Ishikawa (cell line): Measurements from ENCODE around the gene ZDHHC7.

Experiments
- CEBPB ChIP-seq: IDR thresholded peaks from 2 replicates; pipeline ENCODE4 v1.6.1; 2012
- CREB1 ChIP-seq: IDR thresholded peaks from 2 replicates; pipeline ENCODE4 v1.6.1; 2012; ENCODE audit warnings: low read depth
- EGR1 ChIP-seq: IDR thresholded peaks from 2 replicates; pipeline ENCODE4 v1.6.1; 2012
- EP300 ChIP-seq: IDR thresholded peaks from 2 replicates; pipeline ENCODE4 v1.6.1; 2012; ENCODE audit warnings: borderline replicate concordance
- FOXM1 ChIP-seq: IDR thresholded peaks from 2 replicates; pipeline ENCODE4 v1.6.1; 2012; ENCODE audit warnings: low read depth, borderline replicate concordance
- MAX ChIP-seq: IDR thresholded peaks from 2 replicates; pipeline ENCODE4 v1.6.1; 2012
- NFIC ChIP-seq: IDR thresholded peaks from 2 replicates; pipeline ENCODE4 v1.6.1; 2012
- RAD21 ChIP-seq: IDR thresholded peaks from 2 replicates; pipeline ENCODE4 v1.6.1; 2012; ENCODE audit warnings: low read depth
- REST ChIP-seq: IDR thresholded peaks from 2 replicates; pipeline ENCODE4 v1.6.1; 2012; ENCODE audit warnings: low read depth, mild to moderate bottlenecking
- TAF1 ChIP-seq: IDR thresholded peaks from 2 replicates; pipeline ENCODE4 v1.6.1; 2012; ENCODE audit warnings: low read depth, mild to moderate bottlenecking
- TCF12 ChIP-seq: IDR thresholded peaks from 2 replicates; pipeline ENCODE4 v1.6.1; 2012; ENCODE audit warnings: low read depth
- USF1 ChIP-seq: IDR thresholded peaks from 2 replicates; pipeline ENCODE4 v1.6.1; 2012
- YY1 ChIP-seq: IDR thresholded peaks from 2 replicates; pipeline ENCODE4 v1.6.1; 2012; ENCODE audit warnings: low read depth
- ZBTB7A ChIP-seq: IDR thresholded peaks from 2 replicates; pipeline ENCODE4 v1.6.1; 2012; ENCODE audit warnings: low read depth

GRCh38 chr16:84937196-84938005 is 73.9 kb downstream of the ZDHHC7 start:
- TF ChIP-seq CREB1 (no peak), RAD21 (no peak), ZBTB7A (no peak), USF1 (no peak), CEBPB (no peak), EP300 (no peak), NFIC (no peak), TAF1 (no peak), REST (no peak), YY1 (no peak), TCF12 (no peak), MAX (no peak), EGR1 (no peak), FOXM1 (no peak)
